ENCODE measurements around the gene RPS16. TPM values are rescaled to one million over a fixed set of nuclear protein-coding genes. Genes with fewer than 3 reads are reported as not detected.

RPS16 gene
- total and polyA plus RNA-seq, 2 experiments from 2014 or later: 63.8 to 409 TPM

- no peaks in the 10 kb centered on the region for H3K9me2 ChIP-seq (replicated peaks; ENCODE audit: insufficient read depth)
- no peak for DNase-seq (ENCODE audit: low spot score)
- H3K4me1 ChIP-seq (ENCODE audit: insufficient read depth): peaks cover 19% of the 10 kb centered on the region
- H2AFZ ChIP-seq: no peak overlapping the region
- TF ChIP-seq EZH2phosphoT487 (IDR thresholded peaks at IDR 0.05; ENCODE audit: low read depth, severe bottlenecking, unreplicated experiment) (no peak), EZH2 (IDR thresholded peaks at IDR 0.05; ENCODE audit: borderline replicate concordance) (no peak), CTCF (IDR thresholded peaks at IDR 0.05; ENCODE audit: poor library complexity) (no peak)
- no peak overlapping the region for H3K27ac ChIP-seq
- H3K9me3 ChIP-seq (ENCODE audit: low read depth): no peaks in the 10 kb centered on the region
- peaks cover 86% of the 10 kb centered on the region for H3K79me2 ChIP-seq
- no peak overlapping the region for H3K4me3 ChIP-seq
- 78% methylated on average over 3 of the region's 3 CpGs for WGBS (ENCODE audit: low lambda C conversion rate, missing lambda C conversion rate)
- no peaks in the 10 kb centered on the region for H3K27me3 ChIP-seq
- H3K4me2 ChIP-seq: peak overlapping the region; percentile 85
- no peaks in the 10 kb centered on the region for H3K36me3 ChIP-seq (replicated peaks; ENCODE audit: insufficient read depth, low read depth)
- H4K20me1 ChIP-seq (ENCODE audit: insufficient read depth, poor library complexity, severe bottlenecking): peaks cover 48% of the 10 kb centered on the region
Observed at GRCh38 chr19:39448271-39448670, 12.5 kb upstream of the RPS16 start.

- no peaks in the 10 kb centered on the region for H3K36me3 ChIP-seq (replicated peaks; ENCODE audit: insufficient read depth, low read depth)
- H3K27ac ChIP-seq: peak overlapping the region; percentile 95
- peak overlapping the region; percentile 47 for H3K4me3 ChIP-seq
- H4K20me1 ChIP-seq (ENCODE audit: insufficient read depth, poor library complexity, severe bottlenecking): peaks cover 45% of the 10 kb centered on the region
- peaks cover 68% of the 10 kb centered on the region for H3K79me2 ChIP-seq
- peaks cover 19% of the 10 kb centered on the region for H3K4me1 ChIP-seq (ENCODE audit: insufficient read depth)
- H3K27me3 ChIP-seq: no peaks in the 10 kb centered on the region
- 86% methylated on average over 16 of the region's 16 CpGs for WGBS (ENCODE audit: low lambda C conversion rate, missing lambda C conversion rate)
- TF ChIP-seq EZH2phosphoT487 (IDR thresholded peaks at IDR 0.05; ENCODE audit: low read depth, severe bottlenecking, unreplicated experiment) (no peak), CTCF (IDR thresholded peaks at IDR 0.05; ENCODE audit: poor library complexity) (no peak), EZH2 (IDR thresholded peaks at IDR 0.05; ENCODE audit: borderline replicate concordance) (no peak)
- no peak overlapping the region for H2AFZ ChIP-seq
- H3K4me2 ChIP-seq: peak overlapping the region; percentile 85
- DNase-seq (ENCODE audit: low spot score): no peak
- H3K9me2 ChIP-seq (replicated peaks; ENCODE audit: insufficient read depth): no peaks in the 10 kb centered on the region
- H3K9me3 ChIP-seq (ENCODE audit: low read depth): no peaks in the 10 kb centered on the region
Observed at GRCh38 chr19:39446365-39447084, 10.8 kb upstream of the RPS16 start.

GRCh38 chr19:39445196-39446111, 9.7 kb upstream of the RPS16 start, which contains the start of gene SUPT5H:
TSS of gene SUPT5H (plus strand) at chr19:39445582. CDS start at chr19:39445891, 309 bp downstream.
- no peak for TF ChIP-seq EZH2phosphoT487 (IDR thresholded peaks at IDR 0.05; ENCODE audit: low read depth, severe bottlenecking, unreplicated experiment)
- no peak for TF ChIP-seq EZH2 (IDR thresholded peaks at IDR 0.05; ENCODE audit: borderline replicate concordance)
- no peak for TF ChIP-seq CTCF (IDR thresholded peaks at IDR 0.05; ENCODE audit: poor library complexity)
- H3K4me1 ChIP-seq (ENCODE audit: insufficient read depth): peaks cover 19% of the 10 kb centered on the region
- under 1% methylated on average over 68 of the region's 68 CpGs for WGBS (ENCODE audit: low lambda C conversion rate, missing lambda C conversion rate)

More at GRCh38 chr19:39445196-39446111, 9.7 kb upstream of the RPS16 start, which contains the start of gene SUPT5H:
- Histone ChIP-seq H3K4me2 (peak within 1 kb of the TSS; percentile 96), H3K9me3 (ENCODE audit: low read depth) (no peaks in the 10 kb centered on the region), H3K4me3 (peak within 1 kb of the TSS; percentile 63), H3K27ac (peak within 1 kb of the TSS; percentile 95), H3K36me3 (replicated peaks; ENCODE audit: insufficient read depth, low read depth) (no peaks in the 10 kb centered on the region), H3K79me2 (peaks cover 58% of the 10 kb centered on the region), H4K20me1 (ENCODE audit: insufficient read depth, poor library complexity, severe bottlenecking) (peaks cover 35% of the 10 kb centered on the region), H2AFZ (peak within 1 kb of the TSS; percentile 77), H3K27me3 (no peaks in the 10 kb centered on the region), H3K9me2 (replicated peaks; ENCODE audit: insufficient read depth) (no peaks in the 10 kb centered on the region)
- peak; percentile 99 for DNase-seq (ENCODE audit: low spot score)

Data from hepatocyte (in vitro differentiated cells).